DOHH2 (cell line): Measurements from ENCODE around the gene ZNRF3.

Experiments used
- EZH2phosphoT487 ChIP-seq: fragments of 200-600 bp; sonication (generic); IDR thresholded peaks from 2 replicates; pipeline ENCODE4 v1.6.1; 2017; ENCODE audit warnings: borderline replicate concordance, mild to moderate bottlenecking, antibody characterized with exemption, low read length, moderate library complexity, mixed read lengths
- TF ChIP-seq, protein P1 (sequence below): fragments of 200-600 bp; sonication (generic); IDR thresholded peaks from one replicate; pipeline ENCODE4 v1.5.1; 2014; ENCODE audit warnings: antibody characterized with exemption, mild to moderate bottlenecking, low read depth, low read length; ENCODE audit not compliant: poor library complexity, severe bottlenecking

DNA sequence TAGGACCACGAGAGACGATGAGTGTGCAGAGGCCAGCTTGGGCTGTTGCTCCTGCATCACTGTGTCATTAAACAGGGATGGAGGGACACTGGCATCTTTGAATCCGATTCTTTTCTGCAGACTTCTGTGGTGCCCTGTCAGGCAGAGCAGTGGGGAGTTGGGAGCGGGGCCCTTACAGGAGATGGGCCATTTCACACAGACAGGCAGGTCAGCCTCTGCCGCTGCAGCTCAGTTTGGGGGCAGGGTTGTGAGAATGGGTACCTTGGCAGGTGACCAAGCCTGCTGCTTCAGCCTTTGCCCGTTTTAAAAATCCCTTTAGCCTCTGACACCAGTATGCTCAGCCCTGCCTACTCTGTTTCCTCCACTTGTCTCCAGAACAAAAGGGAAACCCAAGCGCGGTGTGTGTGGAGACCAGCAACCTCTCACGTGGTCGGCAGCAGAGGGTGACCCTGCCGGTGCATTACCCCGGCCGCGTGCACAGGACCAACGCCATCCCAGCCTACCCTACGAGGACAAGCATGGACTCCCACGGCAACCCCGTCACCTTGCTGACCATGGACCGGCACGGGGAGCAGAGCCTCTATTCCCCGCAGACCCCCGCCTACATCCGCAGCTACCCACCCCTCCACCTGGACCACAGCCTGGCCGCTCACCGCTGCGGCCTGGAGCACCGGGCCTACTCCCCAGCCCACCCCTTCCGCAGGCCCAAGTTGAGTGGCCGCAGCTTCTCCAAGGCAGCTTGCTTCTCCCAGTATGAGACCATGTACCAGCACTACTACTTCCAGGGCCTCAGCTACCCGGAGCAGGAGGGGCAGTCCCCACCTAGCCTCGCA, 165.7 kb downstream of the ZNRF3 start:
- TF ChIP-seq, protein P1, sequence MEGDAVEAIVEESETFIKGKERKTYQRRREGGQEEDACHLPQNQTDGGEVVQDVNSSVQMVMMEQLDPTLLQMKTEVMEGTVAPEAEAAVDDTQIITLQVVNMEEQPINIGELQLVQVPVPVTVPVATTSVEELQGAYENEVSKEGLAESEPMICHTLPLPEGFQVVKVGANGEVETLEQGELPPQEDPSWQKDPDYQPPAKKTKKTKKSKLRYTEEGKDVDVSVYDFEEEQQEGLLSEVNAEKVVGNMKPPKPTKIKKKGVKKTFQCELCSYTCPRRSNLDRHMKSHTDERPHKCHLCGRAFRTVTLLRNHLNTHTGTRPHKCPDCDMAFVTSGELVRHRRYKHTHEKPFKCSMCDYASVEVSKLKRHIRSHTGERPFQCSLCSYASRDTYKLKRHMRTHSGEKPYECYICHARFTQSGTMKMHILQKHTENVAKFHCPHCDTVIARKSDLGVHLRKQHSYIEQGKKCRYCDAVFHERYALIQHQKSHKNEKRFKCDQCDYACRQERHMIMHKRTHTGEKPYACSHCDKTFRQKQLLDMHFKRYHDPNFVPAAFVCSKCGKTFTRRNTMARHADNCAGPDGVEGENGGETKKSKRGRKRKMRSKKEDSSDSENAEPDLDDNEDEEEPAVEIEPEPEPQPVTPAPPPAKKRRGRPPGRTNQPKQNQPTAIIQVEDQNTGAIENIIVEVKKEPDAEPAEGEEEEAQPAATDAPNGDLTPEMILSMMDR: no peak
- TF ChIP-seq EZH2phosphoT487: no peak
